BE2C (cell line): ENCODE measurements around the gene CNOT10.
A peak's percentile ranks its signal among the peaks of the same experiment; 100 is the strongest.
"Not testable (repeated sequence)": the region's sequence is repeated elsewhere in the genome, so short reads cannot be mapped to it uniquely, and the experiment has no call there.

Experiments
- DNase-seq: peaks from one replicate; pipeline ENCODE4 v3.0.0-alpha.2; 2020
- H3K27me3 ChIP-seq: fragments of 250-450 bp; sonication (Bioruptor Pico); 2 replicates; pipeline ENCODE4 v1.5.1; 2020; ENCODE audit warnings: mild to moderate bottlenecking
- H3K36me3 ChIP-seq: fragments of 250-450 bp; sonication (Bioruptor Pico); 2 replicates; pipeline ENCODE4 v1.5.1; 2020; ENCODE audit warnings: mild to moderate bottlenecking
- H3K4me1 ChIP-seq: fragments of 250-450 bp; sonication (Bioruptor Pico); 2 replicates; pipeline ENCODE4 v1.5.1; 2020
- H3K4me3 ChIP-seq: 2 replicates; pipeline ENCODE4 v1.5.1; 2011; ENCODE audit warnings: low read depth, low read length
- H3K9me3 ChIP-seq: fragments of 250-450 bp; sonication (Bioruptor Pico); 2 replicates; pipeline ENCODE4 v1.5.1; 2020
- TF ChIP-seq, protein P1 (sequence below): IDR thresholded peaks from 2 replicates; pipeline ENCODE4 v1.5.1; 2012; ENCODE audit warnings: mild to moderate bottlenecking, low read depth, low read length

The CNOT10 gene

DNA sequence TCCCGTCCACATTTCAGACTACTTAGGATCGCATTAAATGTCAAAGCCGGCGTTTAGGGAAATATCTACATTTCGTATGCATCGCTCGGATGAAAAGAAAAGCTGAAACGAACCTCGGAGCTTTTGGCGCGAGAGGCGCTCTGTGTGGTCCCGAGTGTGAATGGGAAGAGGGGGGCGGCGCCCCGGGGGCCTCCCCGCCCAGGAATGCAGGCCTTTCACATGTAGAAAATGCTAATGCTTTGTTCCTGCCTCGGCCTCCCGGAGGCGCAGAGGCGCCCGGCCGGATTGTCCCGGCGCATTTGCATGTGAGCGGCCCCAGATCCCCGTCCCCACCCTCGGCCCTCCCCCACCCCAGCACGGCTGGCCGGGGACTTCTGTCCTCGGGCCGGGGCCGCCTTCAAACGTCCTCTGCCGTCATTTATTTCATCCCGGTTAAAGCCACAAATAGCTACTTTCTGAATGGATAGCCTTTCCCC, 95.8 kb downstream of the CNOT10 start:
- Histone ChIP-seq H3K36me3 (no peaks in the 10 kb centered on the region), H3K4me3 (peak overlapping the region; percentile 70), H3K4me1 (no peaks in the 10 kb centered on the region), H3K27me3 (no peaks in the 10 kb centered on the region), H3K9me3 (no peaks in the 10 kb centered on the region)
- TF ChIP-seq, protein P1, sequence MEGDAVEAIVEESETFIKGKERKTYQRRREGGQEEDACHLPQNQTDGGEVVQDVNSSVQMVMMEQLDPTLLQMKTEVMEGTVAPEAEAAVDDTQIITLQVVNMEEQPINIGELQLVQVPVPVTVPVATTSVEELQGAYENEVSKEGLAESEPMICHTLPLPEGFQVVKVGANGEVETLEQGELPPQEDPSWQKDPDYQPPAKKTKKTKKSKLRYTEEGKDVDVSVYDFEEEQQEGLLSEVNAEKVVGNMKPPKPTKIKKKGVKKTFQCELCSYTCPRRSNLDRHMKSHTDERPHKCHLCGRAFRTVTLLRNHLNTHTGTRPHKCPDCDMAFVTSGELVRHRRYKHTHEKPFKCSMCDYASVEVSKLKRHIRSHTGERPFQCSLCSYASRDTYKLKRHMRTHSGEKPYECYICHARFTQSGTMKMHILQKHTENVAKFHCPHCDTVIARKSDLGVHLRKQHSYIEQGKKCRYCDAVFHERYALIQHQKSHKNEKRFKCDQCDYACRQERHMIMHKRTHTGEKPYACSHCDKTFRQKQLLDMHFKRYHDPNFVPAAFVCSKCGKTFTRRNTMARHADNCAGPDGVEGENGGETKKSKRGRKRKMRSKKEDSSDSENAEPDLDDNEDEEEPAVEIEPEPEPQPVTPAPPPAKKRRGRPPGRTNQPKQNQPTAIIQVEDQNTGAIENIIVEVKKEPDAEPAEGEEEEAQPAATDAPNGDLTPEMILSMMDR: no peak
- peak; percentile 51 for DNase-seq

DNA sequence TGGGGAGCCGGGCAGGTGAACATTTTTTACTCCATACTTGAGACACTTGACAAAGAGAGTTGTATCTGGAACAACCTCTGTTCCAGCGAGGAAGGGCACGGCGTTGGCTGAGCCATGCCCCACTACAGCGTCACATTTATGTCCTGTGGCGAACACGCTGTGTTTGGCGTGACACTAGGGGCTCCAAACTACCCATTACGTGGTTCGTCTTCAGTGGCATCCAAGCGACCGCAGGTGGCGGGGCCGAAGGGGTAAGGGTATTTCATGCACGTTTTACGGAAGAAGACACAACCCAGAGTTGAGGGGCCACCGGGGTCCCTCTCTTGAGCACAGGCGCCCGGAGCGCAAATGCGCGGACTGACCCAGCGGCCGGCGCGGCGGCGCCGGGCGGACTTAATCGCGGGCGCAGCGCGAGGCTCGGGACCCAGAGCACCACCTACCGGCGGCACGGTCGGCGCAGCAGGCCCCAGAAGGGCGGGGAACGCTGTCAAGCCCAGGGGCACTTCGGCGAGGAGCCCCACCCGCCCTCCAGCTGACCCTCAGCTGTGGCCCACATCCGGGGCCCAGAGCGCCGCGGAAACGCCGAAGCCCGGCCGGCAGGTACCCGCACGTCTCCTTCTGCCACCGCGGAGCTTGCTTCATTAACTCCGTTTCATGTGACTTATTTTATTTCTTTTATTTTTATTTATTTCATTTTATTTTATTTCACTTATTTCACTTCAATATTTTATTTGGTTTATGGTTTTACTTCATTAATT, 96.4 kb downstream of the CNOT10 start:
- Histone ChIP-seq H3K27me3 (no peaks in the 10 kb centered on the region), H3K4me3 (peak overlapping the region; percentile 70), H3K36me3 (no peaks in the 10 kb centered on the region), H3K4me1 (no peaks in the 10 kb centered on the region), H3K9me3 (no peaks in the 10 kb centered on the region)
- TF ChIP-seq, protein P1: peak; percentile 57
- peak; percentile 83 for DNase-seq

DNA sequence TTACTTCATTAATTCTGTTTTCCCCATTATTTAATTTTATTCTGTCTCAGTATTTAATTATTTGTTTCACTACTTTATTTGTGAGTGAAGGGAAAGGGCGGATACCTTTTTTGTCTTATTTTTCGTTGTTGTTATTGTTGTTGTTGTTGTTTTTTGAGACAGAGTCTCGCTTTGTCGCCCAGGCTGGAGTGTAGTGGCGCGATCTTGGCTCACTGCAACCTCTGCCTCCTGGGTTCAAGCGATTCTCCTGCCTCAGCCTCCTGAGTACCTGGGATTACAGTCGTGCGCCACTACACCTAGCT, 96.9 kb downstream of the CNOT10 start:
- DNase-seq, H3K4me1 ChIP-seq, H3K36me3 ChIP-seq, H3K9me3 ChIP-seq, H3K27me3 ChIP-seq: not testable (repeated sequence)
- peak overlapping the region; percentile 16; the same call in 1 of the 2 replicates for H3K4me3 ChIP-seq

DNA sequence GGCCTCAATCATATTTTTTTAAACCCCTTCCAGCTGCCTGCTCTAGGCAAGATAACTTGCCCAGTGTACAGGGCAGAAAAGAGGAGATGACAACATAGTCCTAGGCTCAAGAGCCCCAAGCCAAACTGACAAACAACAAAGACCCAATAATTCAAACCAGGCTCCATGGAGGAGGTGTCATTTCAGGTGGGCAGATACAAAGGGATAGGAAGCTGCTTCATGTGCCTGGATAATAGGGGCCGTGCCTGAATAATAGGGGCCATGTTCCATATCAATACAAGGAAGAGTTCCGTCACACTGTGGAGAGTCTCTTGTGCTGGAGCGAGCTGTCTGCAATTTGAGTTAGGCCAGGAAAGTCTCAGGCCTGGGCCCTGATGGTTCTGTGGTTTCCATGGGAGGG, 97.4 kb downstream of the CNOT10 start:
- H3K9me3 ChIP-seq: no peaks in the 10 kb centered on the region
- H3K27me3 ChIP-seq: no peaks in the 10 kb centered on the region
- H3K36me3 ChIP-seq: no peaks in the 10 kb centered on the region
- H3K4me1 ChIP-seq: no peaks in the 10 kb centered on the region
- TF ChIP-seq, protein P1: no peak
- DNase-seq: no peak
- no peak overlapping the region for H3K4me3 ChIP-seq

DNA sequence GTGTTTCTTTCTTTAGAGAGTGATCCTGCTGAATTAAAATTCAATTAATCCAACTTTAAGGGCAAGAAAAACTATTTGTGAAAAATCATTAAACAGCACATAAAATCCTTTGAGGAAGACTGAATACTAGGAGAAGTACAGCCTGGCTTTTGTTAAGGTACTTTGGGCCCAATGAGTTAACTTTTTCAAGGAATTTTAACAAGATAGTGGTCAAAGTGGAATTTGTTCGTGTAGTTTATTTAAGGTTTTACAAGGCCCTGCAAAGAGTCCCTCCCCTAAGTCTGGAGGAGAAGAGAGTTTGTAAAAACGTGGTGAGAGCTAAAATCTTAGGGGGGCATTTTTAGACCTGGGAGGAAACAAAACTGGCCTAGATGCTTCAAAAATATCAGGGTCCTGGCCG, 106.8 kb downstream of the CNOT10 start:
- TF ChIP-seq, protein P1: no peak
- H3K27me3 ChIP-seq: no peaks in the 10 kb centered on the region
- H3K36me3 ChIP-seq: no peaks in the 10 kb centered on the region
- H3K4me3 ChIP-seq: no peak overlapping the region
- no peaks in the 10 kb centered on the region for H3K4me1 ChIP-seq
- H3K9me3 ChIP-seq: no peaks in the 10 kb centered on the region
- no peak for DNase-seq

DNA sequence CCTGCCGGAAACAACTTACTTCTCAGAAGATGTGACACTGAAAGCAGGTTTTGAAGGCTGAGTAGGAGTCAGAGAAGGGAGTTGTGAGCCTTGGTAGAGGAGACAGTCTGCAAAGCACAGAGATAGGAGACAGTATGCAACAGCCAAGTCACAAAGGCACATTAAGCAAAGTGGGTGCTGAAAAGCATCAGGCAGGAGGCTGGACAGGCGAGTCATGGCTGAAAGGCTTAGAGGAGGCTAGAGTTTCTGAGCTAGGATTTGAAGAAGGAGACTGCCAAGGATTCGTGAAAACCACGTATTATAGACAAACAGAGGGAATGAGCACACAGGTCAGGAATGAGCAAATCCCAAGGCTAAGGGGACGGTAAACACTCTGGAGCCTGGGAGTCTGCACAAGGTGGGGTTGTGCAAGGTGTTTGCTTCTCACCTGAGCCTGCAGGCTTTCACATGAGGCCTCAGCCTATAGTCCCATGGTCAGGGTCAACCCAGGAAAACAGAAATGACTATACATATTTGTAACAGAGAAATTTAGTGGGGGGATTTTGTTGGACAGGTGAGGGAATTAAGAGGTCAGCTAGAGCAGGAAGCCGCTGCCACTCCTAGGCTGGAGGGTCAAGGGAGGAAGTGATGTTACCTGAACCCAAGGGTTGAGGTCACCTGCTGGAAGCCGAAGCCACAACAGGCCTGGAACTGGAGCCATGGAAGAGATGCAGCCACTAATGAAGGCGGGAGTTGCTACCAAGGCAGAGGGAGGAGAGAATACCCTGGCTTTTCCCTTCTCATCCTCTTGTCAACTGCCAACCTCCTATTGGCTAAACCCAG, 109.7 kb downstream of the CNOT10 start:
- Histone ChIP-seq H3K36me3 (no peaks in the 10 kb centered on the region), H3K4me1 (no peaks in the 10 kb centered on the region), H3K27me3 (no peaks in the 10 kb centered on the region), H3K9me3 (no peaks in the 10 kb centered on the region), H3K4me3 (no peak overlapping the region)
- TF ChIP-seq, protein P1: no peak
- DNase-seq: no peak

DNA sequence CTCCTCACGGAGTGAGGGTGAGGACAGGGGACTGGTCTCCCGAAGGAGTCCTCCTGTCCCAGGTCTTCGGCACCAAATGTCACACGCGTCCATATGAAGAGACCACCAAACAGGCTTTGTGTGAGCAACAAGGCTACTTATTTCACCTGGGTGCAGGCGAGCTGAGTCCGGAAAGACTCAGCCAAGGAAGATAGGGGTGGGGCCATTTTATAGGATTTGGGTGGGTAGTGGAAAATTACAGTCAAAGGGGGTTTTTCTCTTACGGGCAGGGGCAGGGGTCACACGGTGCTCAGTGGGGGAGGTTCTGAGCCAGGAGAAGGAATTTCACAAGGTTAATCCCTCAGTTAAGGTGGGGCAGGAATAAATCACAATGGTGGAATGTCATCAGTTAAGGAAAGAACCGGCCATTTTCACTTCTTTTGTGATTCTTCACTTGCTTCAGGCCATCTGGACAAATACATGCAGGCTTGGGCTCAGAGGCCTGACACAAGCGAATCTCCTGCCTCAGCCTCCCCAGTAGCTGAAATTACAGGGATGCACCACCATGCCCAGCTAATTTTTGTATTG, 111.5 kb downstream of the CNOT10 start:
- not testable (repeated sequence) for H3K27me3 ChIP-seq, H3K36me3 ChIP-seq, DNase-seq, H3K9me3 ChIP-seq, H3K4me3 ChIP-seq, H3K4me1 ChIP-seq
